HEK293T (cell line): Measurements from ENCODE around the gene DNAH14.
"Not testable (repeated sequence)": the region's sequence is repeated elsewhere in the genome, so short reads cannot be mapped to it uniquely, and the experiment has no call there.

Experiments
- BHLHE40 ChIP-seq: fragments of 450-650 bp; IDR thresholded peaks from 2 replicates; pipeline ENCODE4 v1.6.1; 2016; ENCODE audit warnings: mild to moderate bottlenecking, moderate library complexity, borderline replicate concordance
- ELF4 ChIP-seq: fragments of 450-650 bp; IDR thresholded peaks from 2 replicates; pipeline ENCODE4 v1.6.1; 2017; ENCODE audit warnings: antibody characterized with exemption
- FOXA1 ChIP-seq: fragments of 450-650 bp; IDR thresholded peaks from 2 replicates; pipeline ENCODE4 v1.6.1; 2016; ENCODE audit warnings: mild to moderate bottlenecking
- HDGF ChIP-seq: fragments of 450-650 bp; IDR thresholded peaks from 2 replicates; pipeline ENCODE4 v1.6.1; 2017; ENCODE audit warnings: antibody characterized with exemption, borderline replicate concordance
- L3MBTL2 ChIP-seq: fragments of 450-650 bp; conservative IDR thresholded peaks from 2 replicates; pipeline ENCODE4 v1.6.1; 2016; ENCODE audit warnings: mild to moderate bottlenecking
- NFRKB ChIP-seq: fragments of 450-650 bp; IDR thresholded peaks from 2 replicates; pipeline ENCODE4 v1.6.1; 2016; ENCODE audit warnings: mild to moderate bottlenecking, moderate library complexity
- PKNOX1 ChIP-seq: fragments of 450-650 bp; IDR thresholded peaks from 2 replicates; pipeline ENCODE4 v1.6.1; 2016
- SP1 ChIP-seq: fragments of 450-650 bp; IDR thresholded peaks from 2 replicates; pipeline ENCODE4 v1.6.1; 2017
- SUZ12 ChIP-seq: fragments of 450-650 bp; IDR thresholded peaks from 2 replicates; pipeline ENCODE4 v1.6.1; 2016; ENCODE audit warnings: mild to moderate bottlenecking
- TARDBP ChIP-seq: fragments of 450-650 bp; IDR thresholded peaks from 2 replicates; pipeline ENCODE4 v1.6.1; 2016
- ZNF384 ChIP-seq: fragments of 450-650 bp; IDR thresholded peaks from 2 replicates; pipeline ENCODE4 v1.6.1; 2016

GRCh38 chr1:225211694-225212442 lies 282.4 kb downstream of the DNAH14 start:
- TF ChIP-seq HDGF, L3MBTL2, TARDBP, ELF4, FOXA1, SP1, ZNF384, SUZ12, NFRKB, PKNOX1, BHLHE40: not testable (repeated sequence)
